Activated naive CD8-positive, alpha-beta T cell treated with anti-CD3 and anti-CD28 coated beads, Interleukin-2, amount 50 U/mL, for 24 hours (primary cell): ENCODE results near the gene ZC3H12C.

ENCODE experiments used
- ATAC-seq: fragments of 150-1000 bp; cut with Tn5 transposase; one replicate; pipeline ENCODE4 v1.10.0; 2021
- DNase-seq: peaks from one replicate; pipeline ENCODE4 v3.0.0; 2021
- H3K27ac Mint-ChIP-seq: one replicate; pipeline ENCODE4 v1.8.0; 2021; ENCODE audit warnings: mild to moderate bottlenecking, mixed read lengths
- H3K27me3 Mint-ChIP-seq: one replicate; pipeline ENCODE4 v1.8.0; 2021; ENCODE audit warnings: mixed read lengths
- H3K36me3 Mint-ChIP-seq: one replicate; pipeline ENCODE4 v1.8.0; 2021; ENCODE audit warnings: low read depth, mixed read lengths
- H3K4me1 Mint-ChIP-seq: one replicate; pipeline ENCODE4 v1.8.0; 2021; ENCODE audit warnings: mixed read lengths
- H3K4me3 Mint-ChIP-seq: one replicate; pipeline ENCODE4 v1.8.0; 2021; ENCODE audit warnings: mild to moderate bottlenecking, moderate library complexity, mixed read lengths
- H3K9me3 Mint-ChIP-seq: one replicate; pipeline ENCODE4 v1.8.0; 2021; ENCODE audit warnings: mixed read lengths

Gene ZC3H12C

DNA sequence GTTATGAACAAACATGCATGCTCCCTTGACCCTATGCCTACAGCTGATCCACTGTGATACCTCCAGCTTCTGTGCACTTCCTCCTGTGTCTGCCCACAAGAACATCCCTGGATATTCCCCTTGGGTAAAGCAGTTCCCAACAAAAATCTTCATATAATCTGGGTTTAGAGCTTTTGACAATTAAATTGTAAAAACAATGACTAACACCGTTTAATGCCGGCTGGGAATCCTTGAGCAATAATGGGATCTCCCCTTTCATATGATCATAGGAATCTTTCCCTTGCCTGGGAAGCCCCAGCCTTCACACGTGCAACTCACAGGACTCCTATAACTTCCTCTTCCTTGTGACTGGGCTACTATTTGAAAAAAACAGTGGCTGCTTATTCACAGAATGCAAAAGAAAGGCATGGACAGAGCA is 6.3 kb upstream of the ZC3H12C start:
- H3K27me3 Mint-ChIP-seq: peaks cover 26% of the 10 kb centered on the region
- H3K4me3 Mint-ChIP-seq: no peak overlapping the region
- H3K27ac Mint-ChIP-seq: no peak overlapping the region
- H3K9me3 Mint-ChIP-seq: no peaks in the 10 kb centered on the region
- H3K36me3 Mint-ChIP-seq: no peaks in the 10 kb centered on the region
- ATAC-seq (no peak), DNase-seq (no peak)
- H3K4me1 Mint-ChIP-seq: no peaks in the 10 kb centered on the region

DNA sequence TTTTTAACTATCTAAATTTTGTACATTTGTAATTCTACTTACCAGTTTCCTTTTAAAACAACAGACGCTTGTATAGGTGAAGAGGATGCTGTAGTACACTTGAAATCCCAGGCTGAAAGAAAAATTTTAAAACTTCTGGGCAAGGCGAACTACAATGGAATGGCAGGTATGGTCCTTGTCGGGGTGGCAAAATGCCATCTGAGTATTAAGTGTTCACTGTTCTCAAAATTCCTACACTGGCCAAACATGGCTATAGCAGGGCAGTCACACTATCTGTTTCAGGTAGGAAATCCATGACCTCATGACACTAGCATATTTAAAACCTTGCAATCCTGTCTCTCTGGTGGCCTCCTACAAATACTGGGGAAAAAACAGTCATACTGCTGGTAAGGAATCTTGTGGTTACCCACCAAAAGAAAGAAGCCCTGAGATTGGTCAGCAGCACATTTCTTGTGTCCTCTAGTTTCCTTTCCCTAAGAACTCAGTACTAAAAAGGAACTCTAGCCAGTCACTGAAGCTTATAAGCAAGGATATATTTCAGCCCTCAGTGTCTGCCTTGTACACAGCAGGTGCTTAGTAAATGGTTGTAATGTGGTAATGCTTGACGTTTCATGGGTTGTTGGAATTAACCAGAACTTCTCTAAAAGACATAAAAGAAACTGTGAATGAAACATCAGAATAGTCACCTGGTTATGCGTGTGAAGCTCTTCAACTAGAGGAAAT is 5.2 kb upstream of the ZC3H12C start:
- no peak for ATAC-seq
- Mint-ChIP-seq H3K9me3 (no peaks in the 10 kb centered on the region), H3K4me1 (peaks cover 2% of the 10 kb centered on the region), H3K27me3 (peaks cover 33% of the 10 kb centered on the region), H3K36me3 (no peaks in the 10 kb centered on the region), H3K27ac (no peak overlapping the region), H3K4me3 (no peak overlapping the region)
- no peak for DNase-seq

DNA sequence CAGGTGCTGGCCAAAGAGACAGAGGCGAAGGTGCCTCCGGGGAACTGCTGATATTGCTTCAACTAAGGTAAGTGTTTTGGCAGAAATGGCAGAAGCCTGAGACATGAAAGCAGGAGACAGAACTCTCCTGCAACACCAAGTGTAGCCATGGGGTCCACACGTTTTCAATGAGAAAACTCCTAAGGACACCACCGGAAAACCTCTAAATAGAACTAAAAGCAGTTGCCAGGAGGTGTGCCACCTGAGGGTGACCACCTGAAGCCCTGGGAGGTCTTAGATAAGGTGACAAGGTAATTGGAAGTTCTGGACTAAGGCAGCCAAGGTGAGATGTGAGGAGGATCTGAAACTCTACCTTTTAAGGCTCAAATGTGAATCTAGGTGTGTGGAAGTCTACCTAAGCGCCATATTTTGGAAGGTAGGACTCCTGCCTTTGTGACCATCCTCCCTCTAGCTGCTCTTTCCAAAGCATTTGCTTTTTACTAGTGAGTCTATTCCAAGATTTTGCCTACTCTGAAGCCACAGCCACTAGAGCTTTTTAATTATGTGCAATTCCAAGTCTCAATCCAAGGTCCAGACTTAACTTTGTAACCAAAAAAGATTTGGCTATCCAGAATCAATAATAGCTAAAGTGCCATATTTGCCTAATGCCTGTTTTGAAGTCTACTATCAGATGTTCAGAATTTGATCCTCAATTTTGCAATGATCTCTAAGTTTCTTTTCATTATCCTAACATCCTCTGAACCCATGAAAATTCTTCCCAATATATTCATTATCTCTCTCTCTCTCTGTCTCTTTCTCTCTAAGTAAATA is 4.5 kb upstream of the ZC3H12C start:
- Mint-ChIP-seq H3K27ac (no peak overlapping the region), H3K36me3 (no peaks in the 10 kb centered on the region), H3K9me3 (no peaks in the 10 kb centered on the region), H3K4me3 (no peak overlapping the region), H3K27me3 (peaks cover 35% of the 10 kb centered on the region), H3K4me1 (peaks cover 3% of the 10 kb centered on the region)
- DNase-seq: no peak
- ATAC-seq: no peak

DNA sequence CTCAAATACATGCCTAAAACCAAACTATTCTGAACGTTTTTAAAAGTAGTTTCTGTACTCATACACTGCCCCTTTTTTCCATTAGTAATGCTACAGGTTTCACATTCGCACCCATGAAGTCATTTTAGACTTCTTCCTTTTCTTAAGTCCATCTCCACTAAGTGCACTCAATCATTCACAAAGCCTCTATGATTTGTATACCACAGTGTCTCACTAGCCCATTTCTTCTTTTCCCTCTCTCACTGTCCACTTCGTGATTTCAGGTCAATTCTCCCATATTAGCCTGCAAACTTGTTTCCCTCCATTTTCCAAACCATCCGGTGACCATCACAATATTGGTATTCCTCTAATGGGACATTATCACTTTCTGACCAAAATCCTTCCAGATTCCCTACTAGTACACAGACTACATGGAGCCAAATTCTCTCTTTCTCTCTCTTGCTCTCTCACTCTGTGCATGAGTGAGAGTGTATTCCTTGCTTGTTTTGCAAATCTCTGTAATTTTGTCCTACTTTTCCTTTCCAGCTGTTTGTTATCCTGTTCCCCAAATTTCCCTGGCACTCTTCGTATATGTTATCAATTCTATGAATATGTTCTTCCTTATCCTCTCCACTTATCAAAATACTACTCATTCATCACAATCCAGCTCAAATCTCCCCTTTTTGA is 3.4 kb upstream of the ZC3H12C start:
- no peak for DNase-seq
- no peak overlapping the region for H3K4me3 Mint-ChIP-seq
- H3K27ac Mint-ChIP-seq: no peak overlapping the region
- H3K4me1 Mint-ChIP-seq: peaks cover 9% of the 10 kb centered on the region
- peak; percentile 18 for ATAC-seq
- no peaks in the 10 kb centered on the region for H3K36me3 Mint-ChIP-seq
- no peaks in the 10 kb centered on the region for H3K9me3 Mint-ChIP-seq
- peaks cover 44% of the 10 kb centered on the region for H3K27me3 Mint-ChIP-seq

DNA sequence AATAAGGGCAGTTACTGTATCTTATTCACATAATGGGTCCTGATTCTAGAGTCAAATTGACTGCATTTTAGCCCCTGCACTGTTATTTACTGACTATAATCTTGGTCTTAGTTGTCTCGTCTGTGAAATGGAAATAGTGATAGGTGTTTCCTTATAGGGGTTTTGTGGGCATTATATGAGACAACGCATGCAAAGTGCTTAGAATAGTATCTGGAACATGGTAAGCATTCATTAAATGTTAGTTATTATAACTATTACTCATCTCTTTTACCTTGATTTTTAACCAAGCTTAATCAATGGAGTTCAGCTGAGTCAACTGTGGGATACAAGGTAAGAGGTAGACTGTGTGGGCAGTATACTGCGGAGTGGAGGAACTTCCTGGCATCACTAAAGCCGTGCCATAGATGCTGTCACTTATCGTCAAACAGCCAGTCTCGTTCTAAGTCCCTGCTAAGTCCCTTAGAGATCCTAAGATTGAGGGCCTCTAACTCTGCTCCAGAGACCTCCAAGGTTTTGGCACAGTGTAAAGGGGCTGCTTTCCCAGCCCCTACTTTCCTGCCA is 2.6 kb upstream of the ZC3H12C start:
- no peak for DNase-seq
- ATAC-seq: peak; percentile 47
- Mint-ChIP-seq H3K27ac (no peak overlapping the region), H3K4me3 (no peak overlapping the region), H3K36me3 (no peaks in the 10 kb centered on the region), H3K4me1 (peaks cover 9% of the 10 kb centered on the region), H3K9me3 (no peaks in the 10 kb centered on the region), H3K27me3 (peaks cover 48% of the 10 kb centered on the region)

DNA sequence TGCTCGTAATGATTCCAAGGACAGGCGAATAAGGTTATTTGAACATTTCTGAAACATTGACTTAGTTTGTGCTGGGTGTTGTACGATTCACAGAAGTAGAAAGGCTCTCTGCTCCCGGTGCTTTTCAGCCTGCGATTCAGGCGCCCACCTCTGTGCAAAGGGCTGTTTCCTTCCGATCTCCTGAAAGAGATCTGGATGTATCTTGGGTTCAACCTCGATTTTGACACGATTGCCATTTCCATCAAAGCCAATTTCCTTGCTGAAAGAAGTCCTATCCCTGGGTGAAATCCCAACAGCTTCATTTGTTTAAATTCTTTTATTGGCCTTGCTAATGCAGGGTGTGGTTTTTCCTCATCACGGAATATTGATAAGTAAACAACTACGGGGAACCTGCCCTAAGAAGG is 1.1 kb upstream of the ZC3H12C start:
- ATAC-seq: no peak
- Mint-ChIP-seq H3K4me1 (peaks cover 9% of the 10 kb centered on the region), H3K27me3 (peaks cover 51% of the 10 kb centered on the region), H3K4me3 (peak overlapping the region; percentile 84), H3K9me3 (no peaks in the 10 kb centered on the region), H3K27ac (peak overlapping the region; percentile 80), H3K36me3 (no peaks in the 10 kb centered on the region)
- no peak for DNase-seq

DNA sequence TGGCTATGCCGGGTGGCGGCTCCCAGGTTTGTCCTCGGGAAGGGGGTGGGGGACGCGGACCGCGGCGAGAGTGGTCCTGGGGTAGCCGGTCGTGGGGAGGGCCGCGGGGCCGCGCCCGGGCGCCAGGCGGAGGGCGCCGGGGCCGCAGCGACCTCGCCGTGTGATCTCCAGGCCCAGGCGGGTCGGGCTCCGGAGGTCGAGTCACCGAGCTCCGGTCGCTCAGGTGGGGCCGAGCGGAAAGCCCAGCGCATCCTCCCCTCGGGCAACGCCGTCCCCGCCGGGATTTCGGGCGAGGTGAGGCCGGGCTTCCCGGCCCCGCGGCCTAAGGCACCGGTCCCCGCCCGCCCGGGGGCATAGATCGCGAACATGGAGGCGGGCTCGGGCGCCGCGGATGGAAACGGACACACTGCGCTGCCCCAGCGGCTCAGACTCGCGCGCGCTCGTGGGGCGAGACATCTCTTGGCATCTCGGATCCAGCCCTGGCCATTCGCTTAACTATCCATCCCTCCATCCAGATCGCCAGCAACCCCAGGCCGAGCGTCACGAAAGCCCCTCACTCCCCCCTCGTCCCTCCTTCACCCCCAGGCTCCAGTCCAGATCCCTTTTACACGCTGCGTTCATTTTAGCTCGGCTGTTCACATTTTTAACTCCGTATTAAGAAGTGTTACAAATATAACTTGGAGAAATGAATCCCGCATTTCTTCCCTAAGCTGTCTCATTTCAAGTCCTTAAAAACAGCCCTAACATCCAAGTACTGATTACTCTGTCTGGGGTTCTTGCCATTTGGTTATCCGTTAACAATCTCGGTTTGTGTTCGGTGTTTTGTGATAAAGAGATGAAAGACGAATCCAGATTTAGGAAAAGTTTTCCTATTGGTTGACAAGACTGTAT is 460 bp downstream of the ZC3H12C start:
- H3K9me3 Mint-ChIP-seq: no peaks in the 10 kb centered on the region

DNA sequence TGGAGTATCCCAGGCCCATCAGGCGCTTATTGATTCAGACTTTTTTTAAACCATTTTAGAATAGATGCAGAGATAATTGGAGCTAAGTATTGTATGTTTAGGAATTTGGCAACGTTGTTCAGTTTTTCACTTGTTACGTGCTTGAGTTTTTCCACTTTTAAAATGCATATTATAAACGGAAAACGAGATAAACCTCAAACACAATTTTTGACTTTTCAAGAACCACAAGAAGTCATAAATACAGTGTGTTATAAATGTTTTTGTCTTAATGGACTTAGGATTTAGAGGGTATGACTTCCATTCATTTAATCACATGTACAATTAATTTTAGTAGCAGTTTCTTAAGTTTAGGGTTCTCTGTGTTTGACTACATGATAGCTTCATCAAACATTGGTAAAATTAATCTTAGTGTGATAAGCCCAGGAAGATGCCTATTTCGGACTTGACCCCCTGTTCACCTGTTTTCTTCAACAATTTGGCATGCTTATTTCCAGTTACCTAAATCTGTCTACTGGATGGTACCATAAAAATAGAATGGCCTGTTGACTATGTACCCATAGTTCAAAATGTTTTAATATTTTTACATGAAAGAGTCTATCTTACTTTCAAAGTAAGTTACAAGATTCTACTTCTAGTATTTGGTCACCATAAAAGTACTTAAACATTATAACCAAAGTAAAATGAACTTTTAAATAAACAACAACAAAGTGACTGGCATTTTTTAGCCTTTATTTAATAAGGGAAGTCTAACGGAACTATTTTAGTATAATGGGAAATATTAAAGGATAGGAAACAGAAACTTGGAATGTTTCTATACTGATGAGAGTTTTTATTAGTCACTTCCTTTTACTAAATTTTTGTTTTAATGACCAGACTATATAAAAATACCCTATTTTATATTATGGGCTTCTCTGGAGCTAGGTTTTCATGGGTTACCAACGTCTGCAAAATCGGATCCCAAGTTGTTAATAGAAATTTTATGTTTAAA is 1.4 kb downstream of the ZC3H12C start:
- DNase-seq (no peak), ATAC-seq (no peak)
- Mint-ChIP-seq H3K9me3 (no peaks in the 10 kb centered on the region), H3K27ac (no peak overlapping the region), H3K27me3 (peaks cover 46% of the 10 kb centered on the region), H3K4me1 (peaks cover 9% of the 10 kb centered on the region), H3K36me3 (no peaks in the 10 kb centered on the region), H3K4me3 (peak overlapping the region; percentile 78)

More for the DNA sequence above, 460 bp downstream of the ZC3H12C start:
- Mint-ChIP-seq H3K4me1 (peaks cover 9% of the 10 kb centered on the region), H3K36me3 (no peaks in the 10 kb centered on the region), H3K27me3 (peaks cover 48% of the 10 kb centered on the region), H3K4me3 (peak overlapping the region; percentile 78), H3K27ac (no peak overlapping the region)
- ATAC-seq (no peak), DNase-seq (peak; percentile 11)

DNA sequence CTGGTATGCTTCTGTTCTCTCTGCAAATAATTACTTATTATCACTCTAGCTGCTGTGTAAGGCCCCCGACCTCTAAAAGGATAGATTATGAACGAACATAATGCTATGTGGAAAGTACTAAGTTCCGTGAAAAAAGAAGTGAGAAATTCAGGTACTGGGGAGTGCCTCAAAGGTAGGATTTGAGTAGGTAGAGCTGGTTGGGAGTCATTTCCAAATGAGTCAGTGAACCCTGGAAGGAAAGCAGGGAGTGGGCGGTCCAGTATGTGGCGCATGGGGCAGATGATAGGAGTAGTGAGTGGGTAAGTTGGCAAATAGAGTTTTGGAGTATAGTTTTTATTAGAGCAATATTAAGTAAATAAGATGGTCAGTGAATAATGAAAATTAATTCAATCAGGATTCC is 2.4 kb downstream of the ZC3H12C start:
- H3K4me3 Mint-ChIP-seq: no peak overlapping the region
- ATAC-seq (no peak), DNase-seq (no peak)
- no peak overlapping the region for H3K27ac Mint-ChIP-seq
- H3K36me3 Mint-ChIP-seq: no peaks in the 10 kb centered on the region
- peaks cover 48% of the 10 kb centered on the region for H3K27me3 Mint-ChIP-seq
- peaks cover 9% of the 10 kb centered on the region for H3K4me1 Mint-ChIP-seq
- H3K9me3 Mint-ChIP-seq: no peaks in the 10 kb centered on the region

DNA sequence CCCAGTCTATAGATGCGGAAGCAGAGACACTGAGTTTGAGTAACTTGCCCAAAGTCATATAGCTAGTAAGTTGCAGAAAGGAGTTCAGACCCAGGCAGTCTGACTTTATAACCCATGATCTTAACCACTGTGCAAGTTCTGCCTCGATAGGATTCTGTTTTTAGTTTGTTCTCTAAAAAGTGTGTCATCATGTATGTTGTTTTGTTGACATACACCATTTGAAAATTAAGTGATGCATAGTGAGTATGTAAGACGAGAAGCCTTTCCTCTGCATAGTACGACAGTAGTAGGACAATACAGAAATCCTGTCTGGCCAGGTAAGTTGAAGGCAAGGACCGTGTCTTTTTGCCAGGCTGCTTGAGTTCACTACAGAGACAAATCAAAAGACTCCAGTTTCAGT is 3.3 kb downstream of the ZC3H12C start:
- no peak for ATAC-seq
- Mint-ChIP-seq H3K27me3 (peaks cover 46% of the 10 kb centered on the region), H3K9me3 (no peaks in the 10 kb centered on the region), H3K27ac (no peak overlapping the region), H3K36me3 (no peaks in the 10 kb centered on the region), H3K4me1 (peaks cover 9% of the 10 kb centered on the region), H3K4me3 (no peak overlapping the region)
- no peak for DNase-seq

DNA sequence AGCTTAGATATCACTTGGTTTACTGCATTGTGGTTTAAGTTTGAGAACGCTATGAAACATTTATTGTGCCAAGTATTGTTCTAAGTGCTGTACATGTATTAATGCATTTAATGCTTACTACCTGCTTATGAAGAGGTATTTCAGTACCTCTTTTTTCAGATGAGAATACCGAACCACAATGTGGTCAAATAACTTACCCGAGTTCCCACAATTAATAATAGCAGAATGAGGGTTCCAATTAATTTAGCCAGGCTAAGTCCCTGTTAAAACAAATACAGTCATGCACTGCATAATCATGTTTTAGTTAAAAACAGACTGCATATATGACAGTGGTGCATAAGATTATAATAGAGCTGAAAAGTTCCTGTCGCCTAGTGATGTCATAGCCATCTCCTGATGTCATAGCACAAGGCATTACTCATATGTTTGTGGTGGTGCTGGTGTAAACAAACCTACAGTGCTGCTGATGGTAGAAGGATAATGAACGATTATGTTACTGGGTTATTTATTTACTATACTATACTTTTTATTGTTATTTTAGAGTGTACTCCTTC is 4.3 kb downstream of the ZC3H12C start:
- Mint-ChIP-seq H3K27ac (no peak overlapping the region), H3K4me3 (no peak overlapping the region), H3K27me3 (peaks cover 35% of the 10 kb centered on the region), H3K36me3 (no peaks in the 10 kb centered on the region), H3K9me3 (no peaks in the 10 kb centered on the region), H3K4me1 (peaks cover 9% of the 10 kb centered on the region)
- no peak for DNase-seq
- no peak for ATAC-seq

DNA sequence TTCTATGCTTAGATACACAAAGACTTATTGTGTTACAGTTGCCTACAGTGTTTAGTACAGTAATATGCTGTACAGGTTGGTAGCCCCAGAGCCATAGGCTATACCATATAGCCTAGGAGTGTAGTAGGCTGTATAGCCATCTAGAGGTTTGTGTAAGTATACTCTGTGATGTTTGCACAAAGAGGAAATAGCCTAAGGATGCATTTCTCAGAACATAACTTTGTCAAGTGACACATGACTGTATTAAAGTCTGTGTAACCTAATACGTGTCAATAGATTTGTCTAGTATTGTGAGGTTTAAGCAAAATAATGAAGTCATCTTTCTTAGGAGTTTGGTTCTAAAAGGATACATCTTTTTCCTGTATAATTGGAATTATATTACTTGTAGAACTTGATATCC is 5.5 kb downstream of the ZC3H12C start:
- Mint-ChIP-seq H3K27ac (no peak overlapping the region), H3K4me3 (no peak overlapping the region), H3K36me3 (no peaks in the 10 kb centered on the region), H3K27me3 (peaks cover 32% of the 10 kb centered on the region), H3K4me1 (peaks cover 6% of the 10 kb centered on the region), H3K9me3 (no peaks in the 10 kb centered on the region)
- ATAC-seq (no peak), DNase-seq (no peak)
